Putamen (tissue), 1 donor: ENCODE data around the gene INO80E.
A peak's percentile ranks its signal among the peaks of the same experiment; 100 is the strongest.
"Not testable (repeated sequence)": the region's sequence is repeated elsewhere in the genome, so short reads cannot be mapped to it uniquely, and the experiment has no call there.

ENCODE experiments used
- DNase-seq: peaks from one replicate; pipeline ENCODE4 v3.0.0-alpha.2; 2016; ENCODE audit warnings: low spot score

INO80E gene

GRCh38 chr16:30032083-30032819 is 36.2 kb downstream of the INO80E start:
- no peak for DNase-seq

DNA sequence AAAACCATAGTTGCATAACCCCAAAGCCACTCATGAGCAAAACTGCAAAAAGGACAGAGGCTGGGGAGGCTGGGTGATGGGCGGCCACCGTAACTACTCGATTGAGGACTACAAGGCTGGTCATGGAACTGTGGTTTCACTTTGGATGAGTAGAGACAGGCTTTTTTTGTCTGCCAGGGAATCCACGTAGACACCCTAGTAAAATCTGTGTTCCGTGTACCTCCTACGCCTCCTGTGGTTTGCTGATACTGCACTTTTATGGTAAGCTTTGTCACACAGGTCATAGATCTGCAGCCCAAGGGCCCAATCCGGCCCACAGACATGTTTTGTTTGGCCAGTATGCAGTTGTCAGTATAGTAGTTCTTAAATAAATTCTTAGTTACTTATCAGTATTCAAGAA is 37.2 kb downstream of the INO80E start:
- no peak for DNase-seq

GRCh38 chr16:30040221-30040620 is 44.2 kb downstream of the INO80E start:
- no peak for DNase-seq

- DNase-seq, result not testable (repeated sequence)
Observed at GRCh38 chr16:30040690-30041089, 44.6 kb downstream of the INO80E start.

DNA sequence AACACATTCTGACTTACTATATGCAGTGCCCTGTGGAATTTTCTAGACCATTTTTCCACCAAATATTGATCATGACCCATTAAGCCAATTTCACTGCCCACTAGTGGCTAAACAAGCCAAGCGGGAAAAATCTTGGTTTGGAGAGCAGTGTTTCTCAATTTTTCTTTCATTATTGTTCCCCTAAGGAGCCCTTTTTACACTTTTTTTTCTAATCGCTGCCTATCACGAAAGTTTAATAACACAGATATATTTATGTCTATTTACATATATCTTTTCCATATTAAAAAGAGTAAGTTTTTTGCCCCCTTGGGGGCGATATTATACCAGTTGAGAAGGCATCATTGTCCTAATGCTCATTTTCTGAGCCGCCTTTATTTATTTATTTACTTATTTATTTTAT is 45.8 kb downstream of the INO80E start:
- DNase-seq, result no peak

- DNase-seq, result no peak
Observed at GRCh38 chr16:30046178-30046577, 50.1 kb downstream of the INO80E start.

GRCh38 chr16:30046588-30046987 is 50.5 kb downstream of the INO80E start:
- no peak for DNase-seq

GRCh38 chr16:30049871-30050270 is 53.8 kb downstream of the INO80E start:
- DNase-seq, result peak; percentile 76

- no peak for DNase-seq
Observed at GRCh38 chr16:30051518-30051917, 55.5 kb downstream of the INO80E start.

GRCh38 chr16:30052671-30053372 is 56.8 kb downstream of the INO80E start:
- DNase-seq, result peak; percentile 73

DNA sequence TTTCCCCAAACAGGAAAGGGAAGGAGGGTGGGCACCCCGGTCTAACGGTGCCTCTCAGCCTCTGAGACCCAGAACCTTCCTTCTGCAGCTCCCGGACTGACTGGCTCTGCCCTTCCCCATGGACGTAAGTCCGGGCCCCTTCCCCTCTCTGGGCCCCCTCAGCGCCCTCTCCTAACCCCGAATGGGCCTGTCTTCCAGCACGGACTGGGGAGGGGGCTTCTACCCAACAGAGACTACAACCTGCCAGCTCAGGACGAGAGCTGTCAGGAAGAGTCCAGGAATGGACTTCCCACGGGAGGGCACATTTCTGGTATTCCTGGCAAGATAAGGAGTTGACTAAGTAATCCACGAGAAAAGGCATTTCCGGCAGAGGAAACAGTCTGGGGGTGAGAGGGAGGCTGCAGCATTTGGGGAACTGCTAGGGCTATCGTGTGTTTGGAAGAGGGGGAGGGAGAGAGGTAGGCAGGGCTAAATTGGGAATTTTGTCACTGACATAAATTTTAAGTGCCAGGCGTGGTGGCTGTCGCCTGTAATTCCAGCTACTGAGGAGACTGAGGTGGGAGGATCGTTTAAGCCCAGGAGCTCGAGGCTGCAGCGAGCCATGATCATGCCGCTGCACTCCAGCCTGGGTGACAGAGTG is 57.5 kb downstream of the INO80E start:
- DNase-seq, result no peak

GRCh38 chr16:30054451-30054850 is 58.4 kb downstream of the INO80E start:
- DNase-seq, result no peak

GRCh38 chr16:30054959-30055553 is 59.0 kb downstream of the INO80E start:
- DNase-seq, result no peak
